Activated naive CD8-positive, alpha-beta T cell treated with anti-CD3 and anti-CD28 coated beads, Interleukin-2, amount 10 ng/mL, durations not matched to agents 7 days and 5 days (primary cell): ENCODE data around the gene LDLRAD4. TPM values are rescaled to one million over a fixed set of nuclear protein-coding genes. Genes with fewer than 3 reads are reported as not detected.

ENCODE experiments used
- ATAC-seq: fragments of 150-1000 bp; cut with Tn5 transposase; one replicate; pipeline ENCODE4 v1.10.0; 2021; ENCODE audit warnings: low read depth, moderate library complexity
- POLR2A ChIA-PET: fragments of 350-600 bp; sonication (Branson Sonifier 250); formaldehyde crosslinking; loops from one replicate; lab custom pipeline; 2021; ENCODE audit warnings: antibody characterized with exemption; lab: Charles Lee
- DNase-seq: peaks from one replicate; pipeline ENCODE4 v3.0.0; 2021
- H3K27ac Mint-ChIP-seq: one replicate; pipeline ENCODE4 v1.8.0; 2022; ENCODE audit warnings: mild to moderate bottlenecking, mixed read lengths
- H3K27me3 Mint-ChIP-seq: one replicate; pipeline ENCODE4 v1.8.0; 2022; ENCODE audit warnings: mild to moderate bottlenecking, moderate library complexity, mixed read lengths
- H3K36me3 Mint-ChIP-seq: one replicate; pipeline ENCODE4 v1.8.0; 2021; ENCODE audit warnings: mild to moderate bottlenecking, mixed read lengths
- H3K4me1 Mint-ChIP-seq: one replicate; pipeline ENCODE4 v1.8.0; 2021; ENCODE audit warnings: mixed read lengths
- H3K4me3 Mint-ChIP-seq: one replicate; pipeline ENCODE4 v1.8.0; 2022; ENCODE audit warnings: mild to moderate bottlenecking, moderate library complexity, mixed read lengths
- H3K9me3 Mint-ChIP-seq: one replicate; pipeline ENCODE4 v1.8.0; 2021; ENCODE audit warnings: mixed read lengths
- total RNA-seq, 2 experiments: library from RNA; stranded (reverse); gene quantifications; one replicate each; pipeline ENCODE4 v1.2.3, GENCODE V29; 2021

The LDLRAD4 gene
- total RNA-seq, 2 experiments from 2014 or later, result 40.3 to 44.3 TPM

- Mint-ChIP-seq H3K4me3 (no peak overlapping the region), H3K4me1 (peaks cover 28% of the 10 kb centered on the region), H3K27me3 (no peaks in the 10 kb centered on the region), H3K27ac (no peak overlapping the region), H3K36me3 (no peaks in the 10 kb centered on the region), H3K9me3 (no peaks in the 10 kb centered on the region)
- DNase-seq (no peak), ATAC-seq (no peak)
- POLR2A ChIA-PET, result no interaction called here
Observed at GRCh38 chr18:13423352-13423751, 204.8 kb downstream of the LDLRAD4 start.

- POLR2A ChIA-PET, result no interaction called here
- H3K27ac Mint-ChIP-seq, result no peak overlapping the region
- DNase-seq (no peak), ATAC-seq (no peak)
- H3K4me1 Mint-ChIP-seq, result peaks cover 34% of the 10 kb centered on the region
- peak overlapping the region; percentile 0 for H3K4me3 Mint-ChIP-seq
- peaks cover 1% of the 10 kb centered on the region for H3K27me3 Mint-ChIP-seq
- peaks cover 4% of the 10 kb centered on the region for H3K36me3 Mint-ChIP-seq
- no peaks in the 10 kb centered on the region for H3K9me3 Mint-ChIP-seq
Observed at GRCh38 chr18:13424363-13424762, 205.8 kb downstream of the LDLRAD4 start.

- Mint-ChIP-seq H3K27me3 (peaks cover 1% of the 10 kb centered on the region), H3K36me3 (peaks cover 4% of the 10 kb centered on the region), H3K9me3 (no peaks in the 10 kb centered on the region), H3K4me3 (peak overlapping the region; percentile 54), H3K4me1 (peaks cover 34% of the 10 kb centered on the region), H3K27ac (peak overlapping the region; percentile 65)
- ATAC-seq (peak; percentile 62), DNase-seq (peak; percentile 51)
- POLR2A ChIA-PET, result interaction anchor here (0.6 kb wide), 1 partner anchor 113 kb away, joined by 4 read pairs; no protein-coding TSS in a partner anchor
Observed at GRCh38 chr18:13425357-13426091, 207.0 kb downstream of the LDLRAD4 start.

DNA sequence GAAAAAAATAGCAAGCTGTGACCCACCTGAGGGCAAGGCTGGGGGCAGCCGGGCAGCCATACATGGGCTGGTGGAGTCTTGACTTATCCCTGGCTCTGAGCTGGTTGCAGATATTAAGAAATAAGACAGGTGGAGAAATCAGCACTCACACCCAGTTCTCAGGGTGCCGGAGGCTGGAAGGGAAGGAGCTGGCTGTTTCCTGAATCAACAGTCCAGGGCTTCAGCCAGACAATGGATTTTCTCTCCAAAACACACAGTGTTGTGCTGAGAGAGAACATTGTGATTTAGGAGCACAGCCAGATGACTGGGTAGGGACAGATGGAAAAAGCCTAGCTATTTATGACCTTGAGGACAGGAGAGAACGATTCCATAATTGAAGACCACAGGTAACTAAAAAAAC, 208.8 kb downstream of the LDLRAD4 start:
- ATAC-seq (no peak), DNase-seq (no peak)
- no peak overlapping the region for H3K4me3 Mint-ChIP-seq
- H3K27ac Mint-ChIP-seq, result no peak overlapping the region
- peaks cover 4% of the 10 kb centered on the region for H3K36me3 Mint-ChIP-seq
- POLR2A ChIA-PET, result no interaction called here
- peaks cover 29% of the 10 kb centered on the region for H3K4me1 Mint-ChIP-seq
- H3K9me3 Mint-ChIP-seq, result no peaks in the 10 kb centered on the region
- peaks cover 1% of the 10 kb centered on the region for H3K27me3 Mint-ChIP-seq

- no peak for ATAC-seq
- H3K9me3 Mint-ChIP-seq, result no peaks in the 10 kb centered on the region
- H3K27ac Mint-ChIP-seq, result peak overlapping the region; percentile 15
- POLR2A ChIA-PET, result interaction anchor here (0.6 kb wide), 1 partner anchor 1036 kb away, joined by 3 read pairs; no protein-coding TSS in a partner anchor
- peaks cover 1% of the 10 kb centered on the region for H3K27me3 Mint-ChIP-seq
- H3K36me3 Mint-ChIP-seq, result peaks cover 4% of the 10 kb centered on the region
- peaks cover 29% of the 10 kb centered on the region for H3K4me1 Mint-ChIP-seq
- no peak for DNase-seq
- no peak overlapping the region for H3K4me3 Mint-ChIP-seq
Observed at GRCh38 chr18:13428319-13428718, 209.8 kb downstream of the LDLRAD4 start.

DNA sequence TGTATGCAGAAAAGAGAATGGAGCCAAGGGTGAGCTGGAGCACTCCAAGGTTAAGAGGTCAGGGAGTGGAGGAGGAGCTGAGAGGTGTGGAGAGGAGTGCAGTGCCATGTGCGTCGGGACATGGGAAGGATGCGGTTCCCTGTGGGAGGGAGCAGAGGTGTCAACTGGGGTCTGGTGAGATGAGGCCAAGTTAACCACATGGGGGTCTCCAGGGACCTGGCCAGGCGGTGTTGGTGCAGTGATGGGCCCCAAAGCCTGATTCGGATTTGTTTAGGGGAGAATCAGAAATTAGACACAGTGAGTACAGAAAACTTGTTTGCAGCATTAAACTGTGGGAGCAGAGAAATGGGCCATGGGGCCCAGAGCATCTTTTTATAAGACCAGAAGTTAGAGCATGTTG, 210.5 kb downstream of the LDLRAD4 start:
- Mint-ChIP-seq H3K27ac (peak overlapping the region; percentile 60), H3K27me3 (peaks cover 1% of the 10 kb centered on the region), H3K36me3 (peaks cover 6% of the 10 kb centered on the region), H3K4me3 (no peak overlapping the region), H3K4me1 (peaks cover 29% of the 10 kb centered on the region), H3K9me3 (no peaks in the 10 kb centered on the region)
- ATAC-seq (no peak), DNase-seq (no peak)
- POLR2A ChIA-PET, result interaction anchor here (0.6 kb wide), 1 partner anchor 1036 kb away, joined by 3 read pairs; no protein-coding TSS in a partner anchor

- Mint-ChIP-seq H3K27me3 (peaks cover 1% of the 10 kb centered on the region), H3K27ac (no peak overlapping the region), H3K9me3 (no peaks in the 10 kb centered on the region), H3K4me1 (peaks cover 25% of the 10 kb centered on the region), H3K36me3 (peaks cover 6% of the 10 kb centered on the region), H3K4me3 (no peak overlapping the region)
- no peak for ATAC-seq
- DNase-seq, result no peak
- POLR2A ChIA-PET, result no interaction called here
Observed at GRCh38 chr18:13429884-13430510, 211.4 kb downstream of the LDLRAD4 start.

GRCh38 chr18:13430663-13431062, 212.1 kb downstream of the LDLRAD4 start:
- POLR2A ChIA-PET, result no interaction called here
- Mint-ChIP-seq H3K36me3 (peaks cover 6% of the 10 kb centered on the region), H3K9me3 (no peaks in the 10 kb centered on the region), H3K4me1 (peaks cover 20% of the 10 kb centered on the region), H3K27ac (no peak overlapping the region), H3K4me3 (no peak overlapping the region), H3K27me3 (peaks cover 1% of the 10 kb centered on the region)
- ATAC-seq, result no peak
- no peak for DNase-seq

DNA sequence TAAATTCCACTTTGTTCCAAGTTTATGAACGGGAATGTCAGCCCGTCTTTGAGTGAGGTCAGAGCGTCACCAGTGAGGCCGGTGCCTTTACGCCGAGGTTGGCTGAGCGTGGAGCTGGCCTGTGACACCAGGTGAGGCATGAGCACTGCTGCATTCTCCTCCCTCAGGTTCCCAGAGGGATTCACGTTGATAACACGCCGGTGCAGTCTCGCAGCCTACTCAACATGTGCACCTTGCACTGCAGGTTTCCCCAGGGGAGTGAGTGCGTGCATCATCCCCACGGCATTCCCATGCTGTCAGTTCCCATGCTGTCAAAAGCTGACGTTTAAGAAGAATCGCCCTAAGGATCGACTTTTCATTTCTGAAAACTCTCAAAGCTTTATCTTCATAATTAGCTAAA, 213.3 kb downstream of the LDLRAD4 start:
- Mint-ChIP-seq H3K4me1 (peaks cover 25% of the 10 kb centered on the region), H3K36me3 (peaks cover 6% of the 10 kb centered on the region), H3K27ac (no peak overlapping the region)

GRCh38 chr18:13433125-13433524, 214.6 kb downstream of the LDLRAD4 start:
- Mint-ChIP-seq H3K4me1 (peaks cover 33% of the 10 kb centered on the region), H3K27me3 (peaks cover 1% of the 10 kb centered on the region), H3K27ac (no peak overlapping the region), H3K9me3 (no peaks in the 10 kb centered on the region), H3K4me3 (no peak overlapping the region), H3K36me3 (peaks cover 6% of the 10 kb centered on the region)
- ATAC-seq (no peak), DNase-seq (no peak)
- POLR2A ChIA-PET, result interaction anchor here (1.1 kb wide), 1 partner anchor 225 kb away, joined by 3 read pairs; no protein-coding TSS in a partner anchor

More for the DNA sequence above, 213.3 kb downstream of the LDLRAD4 start:
- ATAC-seq (no peak), DNase-seq (no peak)
- POLR2A ChIA-PET, result no interaction called here
- Mint-ChIP-seq H3K9me3 (no peaks in the 10 kb centered on the region), H3K4me3 (no peak overlapping the region), H3K27me3 (peaks cover 1% of the 10 kb centered on the region)

DNA sequence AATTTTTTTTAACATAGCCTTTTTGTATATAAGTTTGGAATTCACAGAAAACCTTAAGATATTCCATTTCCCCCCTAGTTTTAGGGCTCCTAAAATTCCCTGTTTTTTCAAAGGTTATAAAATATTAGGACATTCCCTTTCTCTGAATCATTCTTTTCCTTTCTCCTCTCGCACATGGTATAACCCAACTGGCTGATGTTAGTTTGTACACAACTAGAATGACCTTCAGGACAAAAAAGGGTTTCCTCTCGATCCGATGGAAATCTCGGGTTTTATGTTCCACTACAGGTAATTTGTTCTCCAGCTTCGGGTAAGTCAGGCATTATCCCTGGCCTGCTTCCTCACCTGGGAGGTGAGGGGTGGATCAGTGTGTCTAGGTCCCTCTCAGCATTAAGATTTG, 215.1 kb downstream of the LDLRAD4 start:
- no peak for DNase-seq
- Mint-ChIP-seq H3K27ac (no peak overlapping the region), H3K4me3 (no peak overlapping the region), H3K36me3 (peaks cover 5% of the 10 kb centered on the region), H3K27me3 (peaks cover 1% of the 10 kb centered on the region), H3K4me1 (peaks cover 33% of the 10 kb centered on the region), H3K9me3 (no peaks in the 10 kb centered on the region)
- ATAC-seq, result no peak
- POLR2A ChIA-PET, result interaction anchor here (0.5 to 1.1 kb wide), 4 partner anchors 46 to 550 kb away, joined by 3 to 4 read pairs (median 3); no protein-coding TSS in a partner anchor

- ATAC-seq (no peak), DNase-seq (no peak)
- H3K36me3 Mint-ChIP-seq, result peaks cover 2% of the 10 kb centered on the region
- H3K4me3 Mint-ChIP-seq, result no peak overlapping the region
- POLR2A ChIA-PET, result no interaction called here
- H3K27ac Mint-ChIP-seq, result no peak overlapping the region
- H3K4me1 Mint-ChIP-seq, result peaks cover 37% of the 10 kb centered on the region
- H3K27me3 Mint-ChIP-seq, result no peaks in the 10 kb centered on the region
- H3K9me3 Mint-ChIP-seq, result no peaks in the 10 kb centered on the region
Observed at GRCh38 chr18:13434854-13435253, 216.3 kb downstream of the LDLRAD4 start.

- peaks cover 41% of the 10 kb centered on the region for H3K4me1 Mint-ChIP-seq
- no peak for DNase-seq
- ATAC-seq, result no peak
- POLR2A ChIA-PET, result no interaction called here
- H3K4me3 Mint-ChIP-seq, result no peak overlapping the region
- H3K36me3 Mint-ChIP-seq, result peaks cover 2% of the 10 kb centered on the region
- no peaks in the 10 kb centered on the region for H3K27me3 Mint-ChIP-seq
- H3K9me3 Mint-ChIP-seq, result no peaks in the 10 kb centered on the region
- H3K27ac Mint-ChIP-seq, result no peak overlapping the region
Observed at GRCh38 chr18:13435586-13436333, 217.2 kb downstream of the LDLRAD4 start.
